Thyroid gland (tissue), 4 donors: ENCODE measurements around the gene SLC11A1.

Source experiments
- CTCF ChIP-seq, 6 experiments: fragments of 200-600 bp in 3 of 6; fragments of 450-650 bp in 3 of 6; sonication (generic) in 3 of 6; IDR thresholded peaks; one replicate each; pipeline ENCODE4 v1.5.1; 2016 to 2019; ENCODE audit warnings: antibody characterized with exemption in 6 of 6, mild to moderate bottlenecking in 2 of 6, inconsistent platforms in 1 of 6, moderate library complexity in 1 of 6
- POLR2A ChIP-seq, 2 donors: fragments of 450-650 bp; IDR thresholded peaks; one replicate each; pipeline ENCODE4 v1.6.1; 2017; ENCODE audit warnings: antibody characterized with exemption in 2 of 2, mild to moderate bottlenecking in 2 of 2, moderate library complexity in 1 of 2

DNA sequence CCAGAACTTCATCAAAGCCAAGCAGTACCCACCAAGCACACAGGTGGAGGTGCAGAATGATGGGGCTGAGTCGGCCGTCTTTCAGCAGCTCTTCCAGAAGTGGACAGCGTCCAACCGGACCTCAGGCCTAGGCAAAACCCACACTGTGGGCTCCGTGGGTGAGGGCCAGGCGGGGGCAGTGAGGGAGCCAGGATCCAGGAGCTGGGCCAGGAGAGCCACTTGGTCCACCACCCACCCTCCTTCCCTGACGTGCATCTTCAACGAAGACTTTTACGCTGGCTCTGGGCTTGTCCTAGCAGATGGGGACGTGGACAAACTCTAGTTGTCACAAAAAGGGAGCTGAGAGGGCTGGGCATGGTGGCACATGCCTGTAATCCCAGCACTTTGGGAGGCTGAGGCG lies 48.6 kb downstream of the SLC11A1 start:
- TF ChIP-seq POLR2A (IDR thresholded peaks at IDR 0.05), result no peak
- TF ChIP-seq CTCF (IDR thresholded peaks at IDR 0.05), result no peak
